GM12801 (cell line): Measurements from ENCODE around the gene ZMYND19.

ENCODE experiments used
- CTCF ChIP-seq: IDR thresholded peaks from one replicate; pipeline ENCODE4 v1.5.1; 2011; ENCODE audit warnings: control low read depth; ENCODE audit not compliant: insufficient read length; ENCODE audit errors: extremely low read depth

ZMYND19 gene

DNA sequence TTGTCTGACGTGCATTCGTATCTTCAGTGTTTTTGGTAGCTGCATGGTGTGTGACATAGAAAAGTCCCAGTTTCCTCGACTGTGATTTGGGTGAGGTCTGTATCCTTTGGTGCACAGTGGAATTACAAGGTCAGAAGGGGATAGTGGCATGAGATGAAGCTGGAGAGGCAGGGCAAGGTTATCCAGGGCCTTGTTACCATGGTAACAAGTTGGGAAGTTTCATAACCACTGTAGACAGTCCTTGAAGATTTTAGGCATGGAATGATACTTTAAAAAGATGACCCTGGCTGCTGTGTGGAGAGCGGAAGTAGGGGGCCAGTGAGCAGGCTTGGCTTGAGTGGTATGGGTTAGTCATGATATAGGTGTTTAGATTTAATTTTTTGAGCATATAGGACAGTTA, 40.4 kb upstream of the ZMYND19 start:
- no peak for TF ChIP-seq CTCF

- TF ChIP-seq CTCF, result no peak
These were observed 39.8 kb upstream of the ZMYND19 start for GRCh38 chr9:137630126-137630525.

DNA sequence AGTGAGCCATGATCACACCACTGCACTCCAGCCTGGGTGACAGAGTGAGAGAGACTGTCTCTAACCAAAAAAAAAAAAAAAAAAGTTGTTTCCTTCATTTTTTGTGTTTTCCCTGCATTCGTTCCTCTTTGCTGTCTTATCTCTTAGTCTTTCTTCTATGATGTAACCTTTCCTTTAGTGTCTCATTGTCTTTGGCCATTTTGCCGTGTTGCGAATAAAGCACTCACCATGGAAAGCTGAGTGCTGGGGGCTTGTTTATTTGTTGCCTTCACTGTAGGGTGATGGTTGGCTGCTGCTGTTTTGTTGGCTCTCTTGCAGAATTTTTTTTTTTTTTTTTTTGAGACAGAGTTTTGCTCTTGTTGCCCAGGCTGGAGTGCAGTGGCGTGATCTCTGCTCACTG, 36.2 kb upstream of the ZMYND19 start:
- TF ChIP-seq CTCF, result no peak

DNA sequence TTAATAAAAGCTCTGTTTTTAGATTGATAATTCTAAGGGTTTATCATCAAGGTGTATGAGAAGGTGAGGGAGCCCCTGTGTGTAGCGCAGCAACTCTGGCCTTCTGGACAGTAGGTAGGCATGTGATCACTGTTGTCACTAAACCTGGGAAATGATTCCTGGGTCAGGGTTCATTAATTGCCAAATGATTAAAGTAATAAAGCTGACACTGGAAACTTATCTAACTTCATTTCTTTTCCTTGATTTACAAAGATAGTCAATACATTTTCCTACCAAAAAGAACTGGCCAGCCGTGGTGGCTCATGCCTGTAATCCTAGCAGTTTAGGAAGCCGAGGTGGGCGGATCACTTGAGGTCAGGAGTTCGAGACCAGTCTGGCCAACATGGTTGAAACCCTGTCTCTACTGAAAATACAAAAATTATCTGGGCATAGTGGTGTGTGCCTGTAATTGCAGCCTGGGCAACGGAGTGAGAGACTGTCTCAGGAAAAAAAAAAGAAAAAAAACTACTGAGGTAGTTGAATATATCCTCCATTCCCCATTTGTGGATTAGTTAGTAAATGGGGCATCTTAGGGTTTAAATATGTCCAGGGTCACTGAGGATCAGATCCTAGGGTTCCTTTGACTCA, 30.9 kb upstream of the ZMYND19 start:
- TF ChIP-seq CTCF, result no peak

DNA sequence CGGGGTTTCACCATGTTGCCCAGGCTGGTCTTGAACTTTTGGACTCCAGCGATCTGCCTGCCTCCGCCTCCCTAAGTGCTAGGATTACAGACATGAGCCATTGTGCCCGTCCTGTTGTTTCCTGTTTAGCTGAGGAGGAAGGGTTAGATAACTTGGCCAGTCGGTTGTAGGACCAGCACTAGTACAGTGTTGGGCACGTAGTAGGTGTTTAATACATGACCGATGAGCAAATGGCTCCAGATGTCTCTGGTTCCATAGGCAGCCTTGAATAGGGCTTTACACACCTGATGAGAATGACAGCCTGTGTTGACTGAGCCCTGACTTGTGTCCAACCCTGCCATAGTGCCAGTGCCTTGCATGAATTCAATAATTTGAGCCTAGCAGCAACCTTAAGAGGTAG, 30.3 kb upstream of the ZMYND19 start:
- TF ChIP-seq CTCF, result no peak

GRCh38 chr9:137620048-137620405, 29.7 kb upstream of the ZMYND19 start:
- TF ChIP-seq CTCF, result no peak

DNA sequence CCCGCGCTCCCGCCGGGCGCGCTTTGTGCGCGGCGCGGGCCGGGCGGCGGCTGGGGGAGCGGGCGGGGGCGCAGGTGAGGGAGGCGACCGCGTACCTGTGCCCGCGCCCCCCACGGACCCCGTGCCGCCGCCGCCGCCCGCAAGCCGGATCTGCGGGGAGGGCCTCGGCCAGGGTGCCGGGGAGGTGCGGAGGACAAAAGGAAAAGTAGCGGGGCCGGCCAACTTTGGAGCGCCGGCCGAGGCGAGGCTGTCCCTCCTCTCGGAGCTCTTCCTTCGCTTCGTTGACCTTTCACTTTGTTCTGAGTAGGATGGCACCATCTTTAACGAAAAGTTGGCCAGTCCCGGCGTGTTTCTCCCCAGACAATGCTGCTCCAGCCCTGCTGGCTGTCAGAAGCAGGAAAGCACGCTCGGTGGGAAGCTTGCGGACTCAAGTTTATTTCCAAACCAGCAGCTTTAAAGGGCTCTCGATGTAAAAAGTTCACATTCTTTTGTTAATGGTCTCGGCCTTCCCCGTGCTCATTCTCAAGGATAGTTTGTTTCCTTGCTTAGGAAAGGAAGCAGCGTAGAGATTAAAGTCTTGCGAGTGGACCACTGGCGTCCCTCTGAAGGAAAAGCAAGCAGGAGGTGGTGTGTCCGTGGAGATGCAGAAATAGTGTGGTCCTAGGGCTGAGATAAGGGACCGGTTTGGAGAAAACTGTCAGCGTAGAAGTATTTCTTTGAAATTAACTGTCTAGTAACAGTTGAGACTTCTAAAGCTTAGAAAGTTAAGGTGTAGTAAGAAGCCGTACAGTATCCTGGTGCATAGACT, 29.1 kb upstream of the ZMYND19 start:
- TF ChIP-seq CTCF, result no peak
